Heart right ventricle (tissue), 16 donors: ENCODE measurements around the gene CCR5AS.

ENCODE experiments used
- ATAC-seq, 8 donors: fragments of 200-7000 bp; cut with Tn5 transposase; one replicate each; pipeline ENCODE4 v1.9.1; 2020; ENCODE audit warnings: mild to moderate bottlenecking in 8 of 8, moderate library complexity in 8 of 8, moderate number of reproducible peaks in 1 of 8
- DNase-seq, 2 donors: peaks; one replicate each; pipeline ENCODE4 v3.0.0-alpha.2; 2020
- H3K27ac ChIP-seq, 10 donors: fragments of 200-600 bp; sonication (generic) in 2 of 10; one replicate each; pipeline versions ENCODE4 v1.5.0 to v1.8.0; 2020 to 2022; ENCODE audit warnings: mild to moderate bottlenecking in 3 of 10
- H3K27me3 ChIP-seq, 7 donors: fragments of 200-600 bp; one replicate each; pipeline ENCODE4 v1.8.0; 2021 to 2022; ENCODE audit warnings: mild to moderate bottlenecking in 2 of 7
- H3K36me3 ChIP-seq, 9 donors: fragments of 200-600 bp; sonication (generic) in 1 of 9; one replicate each; pipeline versions ENCODE4 v1.5.0 to v1.8.0; 2020 to 2022; ENCODE audit warnings: mild to moderate bottlenecking in 2 of 9
- H3K4me1 ChIP-seq, 9 donors: fragments of 200-600 bp; sonication (generic) in 1 of 9; one replicate each; pipeline versions ENCODE4 v1.5.0 to v1.8.0; 2020 to 2022; ENCODE audit warnings: mild to moderate bottlenecking in 4 of 9
- H3K4me3 ChIP-seq, 10 donors: fragments of 200-600 bp; sonication (generic) in 2 of 10; one replicate each; pipeline versions ENCODE4 v1.5.0 to v1.8.0; 2020 to 2022; ENCODE audit warnings: mild to moderate bottlenecking in 7 of 10, moderate library complexity in 2 of 10
- H3K9me3 ChIP-seq, 11 donors: fragments of 200-600 bp in 10 of 11; sonication (generic) in 2 of 11; one replicate each; pipeline versions ENCODE4 v1.5.0 to v1.8.0; 2013 to 2022; ENCODE audit warnings: mild to moderate bottlenecking in 2 of 11, control low read depth in 1 of 11, moderate library complexity in 1 of 11
- CTCF ChIP-seq, 9 donors: fragments of 200-600 bp; sonication (generic) in 2 of 9; IDR thresholded peaks; one replicate each; pipeline versions ENCODE4 v1.5.0 to v1.8.0; 2021 to 2022; ENCODE audit warnings: antibody characterized with exemption in 9 of 9, mild to moderate bottlenecking in 5 of 9, moderate library complexity in 1 of 9
- WGBS, 2 donors: extraction: QIAGEN DNeasy Blood & Tissue Kit; methylation state at CpG; one replicate each; pipeline ENCODE4 v1.1.7; 2013; ENCODE audit warnings: inconsistent platforms in 1 of 2; 5-methylcytosine and 5-hydroxymethylcytosine counted together
- intact Hi-C, 10 donors: fragments of 100-400 bp; cut with DNase I; formaldehyde crosslinking; loops; one replicate each; pipeline versions ENCODE4 v1.11.1 to v1.14.2; 2022
- donor health status: Arrhythmogenic right ventricular cardiomyopathy.
- donor health status: ischemic (EF 13 %, LVEDD 7.1; RV severe dilation, severe dysfunction).
- donor health status: healthy with polysubstance abuse.
- donor health status: DM: no; HTN: yes; CAD: no.
- donor health status: DM: no; HTN: no; CAD: no.
- donor health status: ischemic (EF 25% LVEDD 6.9; RV normal size, moderate dysfunction).
- donor health status: ischemic (EF 25% LVEDD 5.7; RV mildly dilated, moderate dysfunction).
- donor health status: healthy.
- donor health status: DM: yes; HTN: yes; CAD: no.
- donor health status: Ischemic cardiomyopathy.
- donor health status: ischemic (EF 35%, LVEDD 5.7; RV mildly dilated, moderate dysfunction).
- donor health status: nonischemic (EF 11% LVEDD 7.7; RV severe dilation, severe dysfunction).
- donor health status: DM: yes; HTN: yes; CAD: no.
- donor health status: PGD.
- donor health status: ischemic (EF 29% LVEDD 5.4; RV normal size, mild dysfunction).
- donor health status: nonischemic (EF 23%, LVEDD 6.1; RV moderate dilation, normal function).

CCR5AS gene

GRCh38 chr3:46378426-46378942 lies 28.4 kb downstream of the CCR5AS start:
- intact Hi-C loops, result loop anchor here in 7 of 10 donors (2.0 to 10.0 kb wide), 6 partner anchors 102 to 444 kb away; no protein-coding TSS in a partner anchor
- H3K27ac ChIP-seq, result no peak overlapping the region
- ATAC-seq (peak in 3 of 8 donors; percentile 52 to 73 (median 67)), DNase-seq (peak; percentile 57 to 66)
- H3K36me3 ChIP-seq, result no peaks in the 10 kb centered on the region
- H3K27me3 ChIP-seq, result peaks cover 0 to 17% (median 0%) of the 10 kb centered on the region in 7 donors
- TF ChIP-seq CTCF (IDR thresholded peaks at IDR 0.05), result peak; percentile 29 to 72 (median 59)
- H3K4me1 ChIP-seq, result peaks cover 0 to 23% (median 5%) of the 10 kb centered on the region in 9 donors
- no peak overlapping the region for H3K4me3 ChIP-seq
- H3K9me3 ChIP-seq, result no peaks in the 10 kb centered on the region
- 45 to 49% methylated on average over 8 of the region's 8 CpGs for WGBS, 2 donors

GRCh38 chr3:46375814-46376213 lies 31.1 kb downstream of the CCR5AS start:
- H3K36me3 ChIP-seq, result no peaks in the 10 kb centered on the region
- 16 to 20% methylated on average over 2 of the region's 2 CpGs for WGBS, 2 donors

GRCh38 chr3:46375218-46375617 lies 31.6 kb downstream of the CCR5AS start:
- peaks cover 0 to 27% (median 0%) of the 10 kb centered on the region in 9 donors for H3K4me1 ChIP-seq
- TF ChIP-seq CTCF (IDR thresholded peaks at IDR 0.05), result no peak
- H3K4me3 ChIP-seq, result no peak overlapping the region
- no peak for ATAC-seq
- DNase-seq, result no peak
- peaks cover 0 to 26% (median 0%) of the 10 kb centered on the region in 7 donors for H3K27me3 ChIP-seq
- WGBS, 2 donors, result 81 to 84% methylated on average over 2 of the region's 2 CpGs
- H3K9me3 ChIP-seq, result no peaks in the 10 kb centered on the region
- intact Hi-C loops, result loop anchor here in 7 of 10 donors (5.0 to 10.0 kb wide), 5 partner anchors 160 to 440 kb away; no protein-coding TSS in a partner anchor
- no peaks in the 10 kb centered on the region for H3K36me3 ChIP-seq
- H3K27ac ChIP-seq, result no peak overlapping the region

More at GRCh38 chr3:46375814-46376213, 31.1 kb downstream of the CCR5AS start:
- DNase-seq, result no peak
- no peaks in the 10 kb centered on the region for H3K9me3 ChIP-seq
- H3K27me3 ChIP-seq, result peaks cover 0 to 26% (median 0%) of the 10 kb centered on the region in 7 donors
- H3K27ac ChIP-seq, result no peak overlapping the region
- H3K4me1 ChIP-seq, result peaks cover 0 to 26% (median 3%) of the 10 kb centered on the region in 9 donors
- no peak overlapping the region for H3K4me3 ChIP-seq
- intact Hi-C loops, result loop anchor here in 7 of 10 donors (5.0 to 10.0 kb wide), 5 partner anchors 161 to 441 kb away; no protein-coding TSS in a partner anchor
- no peak for ATAC-seq
- TF ChIP-seq CTCF (IDR thresholded peaks at IDR 0.05), result no peak

GRCh38 chr3:46374755-46375154 lies 32.1 kb downstream of the CCR5AS start:
- ATAC-seq (no peak), DNase-seq (no peak)
- Histone ChIP-seq H3K36me3 (no peaks in the 10 kb centered on the region), H3K27me3 (peaks cover 0 to 26% (median 0%) of the 10 kb centered on the region in 7 donors), H3K4me3 (no peak overlapping the region), H3K9me3 (no peaks in the 10 kb centered on the region), H3K27ac (no peak overlapping the region), H3K4me1 (peaks cover 0 to 29% (median 0%) of the 10 kb centered on the region in 9 donors)
- intact Hi-C loops, result loop anchor here in 7 of 10 donors (5.0 to 10.0 kb wide), 6 partner anchors 97 to 440 kb away; no protein-coding TSS in a partner anchor
- no peak for TF ChIP-seq CTCF (IDR thresholded peaks at IDR 0.05)
- 81 to 89% methylated on average over 3 of the region's 3 CpGs for WGBS, 2 donors
